ENCODE measurements around the gene PLCL1.

The PLCL1 gene

GRCh38 chr2:197926673-197927072 is 122.3 kb downstream of the PLCL1 start:
- Histone ChIP-seq H3K27me3 (replicated peaks; ENCODE audit: insufficient read depth, low read length) (0 out of 2 replicates have a peak, but pooled peaks cover 7% of the 10 kb centered on the region), H3K9me3 (replicated peaks; ENCODE audit: insufficient read depth, low read length) (no peaks in the 10 kb centered on the region), H3K9me2 (replicated peaks; ENCODE audit: insufficient read depth, low read length) (no peaks in the 10 kb centered on the region), H3K4me2 (ENCODE audit: low read depth, low read length) (peak overlapping the region; percentile 10; the same call in 1 of the 2 replicates), H3K36me3 (replicated peaks; ENCODE audit: insufficient read depth, low read length) (no peaks in the 10 kb centered on the region), H3K27ac (ENCODE audit: low read length) (no peak overlapping the region), H3K79me2 (ENCODE audit: low read length) (no peaks in the 10 kb centered on the region), H3F3A (ENCODE audit: insufficient read depth, low read length) (peaks cover 6% of the 10 kb centered on the region; the same call in 1 of the 2 replicates), H2AFZ (ENCODE audit: low read length) (no peak overlapping the region), H3K9ac (ENCODE audit: low read length) (no peak overlapping the region), H3K4me3 (ENCODE audit: low read length) (no peak overlapping the region), H3K4me1 (ENCODE audit: low read length) (peaks cover 15% of the 10 kb centered on the region), H4K20me1 (ENCODE audit: insufficient read depth, low read length) (no peaks in the 10 kb centered on the region)
- DNase-seq = peak; percentile 81
- TF ChIP-seq CTCF (IDR thresholded peaks at IDR 0.05; ENCODE audit: low read length) (no peak), EZH2phosphoT487 (IDR thresholded peaks at IDR 0.05; ENCODE audit: low read length) (no peak), EZH2 (optimal IDR thresholded peaks at IDR 0.05; ENCODE audit: low read depth, low read length) (no peak)

GRCh38 chr2:197927994-197928393 is 123.6 kb downstream of the PLCL1 start:
- Histone ChIP-seq H3K9me3 (replicated peaks; ENCODE audit: insufficient read depth, low read length) (no peaks in the 10 kb centered on the region), H3K4me1 (ENCODE audit: low read length) (peaks cover 21% of the 10 kb centered on the region), H3K79me2 (ENCODE audit: low read length) (no peaks in the 10 kb centered on the region), H3F3A (ENCODE audit: insufficient read depth, low read length) (peaks cover 6% of the 10 kb centered on the region; the same call in 1 of the 2 replicates), H3K27ac (ENCODE audit: low read length) (no peak overlapping the region), H3K4me3 (ENCODE audit: low read length) (no peak overlapping the region), H3K27me3 (replicated peaks; ENCODE audit: insufficient read depth, low read length) (0 out of 2 replicates have a peak, but pooled peaks cover 7% of the 10 kb centered on the region), H3K9me2 (replicated peaks; ENCODE audit: insufficient read depth, low read length) (no peaks in the 10 kb centered on the region), H2AFZ (ENCODE audit: low read length) (no peak overlapping the region), H3K4me2 (ENCODE audit: low read depth, low read length) (no peak overlapping the region), H3K9ac (ENCODE audit: low read length) (no peak overlapping the region), H3K36me3 (replicated peaks; ENCODE audit: insufficient read depth, low read length) (no peaks in the 10 kb centered on the region), H4K20me1 (ENCODE audit: insufficient read depth, low read length) (no peaks in the 10 kb centered on the region)
- TF ChIP-seq EZH2phosphoT487 (IDR thresholded peaks at IDR 0.05; ENCODE audit: low read length) = no peak
- no peak for TF ChIP-seq CTCF (IDR thresholded peaks at IDR 0.05; ENCODE audit: low read length)
- no peak for TF ChIP-seq EZH2 (optimal IDR thresholded peaks at IDR 0.05; ENCODE audit: low read depth, low read length)
- no peak for DNase-seq

GRCh38 chr2:197929008-197929885 is 124.9 kb downstream of the PLCL1 start:
- peaks cover 22% of the 10 kb centered on the region for H3K4me1 ChIP-seq (ENCODE audit: low read length)
- no peak overlapping the region for H3K9ac ChIP-seq (ENCODE audit: low read length)
- no peaks in the 10 kb centered on the region for H3K9me2 ChIP-seq (replicated peaks; ENCODE audit: insufficient read depth, low read length)
- H3K36me3 ChIP-seq (replicated peaks; ENCODE audit: insufficient read depth, low read length) = no peaks in the 10 kb centered on the region
- no peak for TF ChIP-seq EZH2phosphoT487 (IDR thresholded peaks at IDR 0.05; ENCODE audit: low read length)
- TF ChIP-seq EZH2 (optimal IDR thresholded peaks at IDR 0.05; ENCODE audit: low read depth, low read length) = no peak
- TF ChIP-seq CTCF (IDR thresholded peaks at IDR 0.05; ENCODE audit: low read length) = no peak
- no peak overlapping the region for H3K4me2 ChIP-seq (ENCODE audit: low read depth, low read length)
- DNase-seq = no peak
- no peak overlapping the region for H2AFZ ChIP-seq (ENCODE audit: low read length)
- no peak overlapping the region for H3K27ac ChIP-seq (ENCODE audit: low read length)
- no peaks in the 10 kb centered on the region for H4K20me1 ChIP-seq (ENCODE audit: insufficient read depth, low read length)
- H3K9me3 ChIP-seq (replicated peaks; ENCODE audit: insufficient read depth, low read length) = no peaks in the 10 kb centered on the region
- H3F3A ChIP-seq (ENCODE audit: insufficient read depth, low read length) = peaks cover 6% of the 10 kb centered on the region; the same call in 1 of the 2 replicates
- H3K27me3 ChIP-seq (replicated peaks; ENCODE audit: insufficient read depth, low read length) = 0 out of 2 replicates have a peak, but pooled peaks cover 7% of the 10 kb centered on the region
- H3K4me3 ChIP-seq (ENCODE audit: low read length) = no peak overlapping the region
- H3K79me2 ChIP-seq (ENCODE audit: low read length) = no peaks in the 10 kb centered on the region
